ENCODE results near the gene POLR3E. TPM values are rescaled to one million over a fixed set of nuclear protein-coding genes. Genes with fewer than 3 reads are reported as not detected.

POLR3E gene
- total RNA-seq, 1 experiment from 2014 or later, result 70.9 TPM

DNA sequence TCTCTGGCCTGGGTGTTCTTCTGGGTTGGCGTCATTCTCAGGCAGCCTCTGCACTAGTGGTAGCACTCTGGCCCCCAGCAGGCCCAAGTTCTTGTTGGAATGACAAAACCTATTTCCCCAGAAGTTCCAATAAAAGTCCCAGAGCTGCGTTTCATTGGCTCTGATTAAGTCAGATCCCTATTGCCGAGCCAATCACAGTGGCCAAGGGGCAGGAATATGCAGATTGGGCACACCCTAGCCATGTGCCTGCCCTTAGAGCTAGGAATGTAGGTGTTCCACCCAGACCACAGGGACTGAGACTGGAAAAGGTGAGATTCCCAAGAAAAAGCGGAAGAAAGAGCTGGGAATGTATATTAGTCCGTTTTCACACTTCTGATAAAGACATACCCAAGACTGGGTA lies 44.9 kb upstream of the POLR3E start:
- H4K20me1 ChIP-seq (ENCODE audit: insufficient read depth), result no peaks in the 10 kb centered on the region
- no peak overlapping the region for H3K27ac ChIP-seq
- BruUV-seq (replicated peaks), result no TSS peak
- H3K9me2 ChIP-seq (ENCODE audit: insufficient read depth), result no peaks in the 10 kb centered on the region
- H3K4me1 ChIP-seq (replicated peaks; ENCODE audit: insufficient read depth), result no peaks in the 10 kb centered on the region
- H2AFZ ChIP-seq, result no peak overlapping the region
- ChIA-PET CTCF (no interaction called here), POLR2A (ENCODE audit: unreplicated experiment) (no interaction called here)
- no peak overlapping the region for H3K4me3 ChIP-seq
- no peaks in the 10 kb centered on the region for H3K79me2 ChIP-seq (ENCODE audit: low read depth)
- H3F3A ChIP-seq (ENCODE audit: insufficient read depth, low read depth), result no peaks in the 10 kb centered on the region
- H3K9me3 ChIP-seq (ENCODE audit: insufficient read depth, low read depth), result no peaks in the 10 kb centered on the region; the same call in 1 of the 2 replicates
- no peak for DNase-seq
- no peak overlapping the region for H3K4me2 ChIP-seq
- intact Hi-C loops (cut with micrococcal nuclease; ENCODE audit: unreplicated experiment), result no loop called here
- H3K27me3 ChIP-seq (ENCODE audit: insufficient read depth, low read depth), result no peaks in the 10 kb centered on the region
- TF ChIP-seq EZH2 (IDR thresholded peaks at IDR 0.05; ENCODE audit: low read depth), result no peak
- H3K36me3 ChIP-seq (ENCODE audit: low read depth), result peaks cover 8% of the 10 kb centered on the region

DNA sequence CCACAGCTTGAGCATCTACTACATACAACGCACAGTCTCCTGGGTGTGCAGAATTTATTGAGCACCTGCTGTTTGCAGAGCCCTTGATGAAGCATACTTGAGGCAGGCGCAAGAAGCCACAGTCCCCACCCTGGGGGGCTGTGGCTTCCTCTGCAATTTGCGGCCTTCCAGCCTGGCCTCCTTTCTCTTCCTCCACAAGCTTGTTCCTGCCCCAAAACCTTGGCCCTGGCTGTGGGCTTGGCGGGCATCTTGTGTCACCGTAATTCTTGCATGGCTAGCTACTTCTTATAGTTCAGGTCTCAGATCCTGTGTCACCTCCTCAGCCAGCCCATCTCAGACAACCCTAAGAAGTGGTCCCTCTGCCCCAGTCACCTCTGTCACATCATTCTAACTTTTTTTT lies 43.9 kb upstream of the POLR3E start:
- CTCF ChIA-PET, result no interaction called here
- Histone ChIP-seq H3K9me3 (ENCODE audit: insufficient read depth, low read depth) (no peaks in the 10 kb centered on the region; the same call in 1 of the 2 replicates), H3K27ac (no peak overlapping the region), H3K27me3 (ENCODE audit: insufficient read depth, low read depth) (no peaks in the 10 kb centered on the region), H2AFZ (no peak overlapping the region), H3K4me3 (no peak overlapping the region), H3K79me2 (ENCODE audit: low read depth) (no peaks in the 10 kb centered on the region), H3K4me2 (no peak overlapping the region), H4K20me1 (ENCODE audit: insufficient read depth) (no peaks in the 10 kb centered on the region), H3K36me3 (ENCODE audit: low read depth) (peaks cover 8% of the 10 kb centered on the region), H3K9me2 (ENCODE audit: insufficient read depth) (no peaks in the 10 kb centered on the region), H3K4me1 (replicated peaks; ENCODE audit: insufficient read depth) (no peaks in the 10 kb centered on the region), H3F3A (ENCODE audit: insufficient read depth, low read depth) (no peaks in the 10 kb centered on the region)
- DNase-seq, result no peak
- POLR2A ChIA-PET (ENCODE audit: unreplicated experiment), result interaction anchor here (0.6 kb wide), 1 partner anchor 12 kb away, joined by 5 read pairs; no protein-coding TSS in a partner anchor
- BruUV-seq (replicated peaks), result no TSS peak
- intact Hi-C loops (cut with micrococcal nuclease; ENCODE audit: unreplicated experiment), result no loop called here
- TF ChIP-seq EZH2 (IDR thresholded peaks at IDR 0.05; ENCODE audit: low read depth), result no peak
- TF ChIP-seq, protein P1, sequence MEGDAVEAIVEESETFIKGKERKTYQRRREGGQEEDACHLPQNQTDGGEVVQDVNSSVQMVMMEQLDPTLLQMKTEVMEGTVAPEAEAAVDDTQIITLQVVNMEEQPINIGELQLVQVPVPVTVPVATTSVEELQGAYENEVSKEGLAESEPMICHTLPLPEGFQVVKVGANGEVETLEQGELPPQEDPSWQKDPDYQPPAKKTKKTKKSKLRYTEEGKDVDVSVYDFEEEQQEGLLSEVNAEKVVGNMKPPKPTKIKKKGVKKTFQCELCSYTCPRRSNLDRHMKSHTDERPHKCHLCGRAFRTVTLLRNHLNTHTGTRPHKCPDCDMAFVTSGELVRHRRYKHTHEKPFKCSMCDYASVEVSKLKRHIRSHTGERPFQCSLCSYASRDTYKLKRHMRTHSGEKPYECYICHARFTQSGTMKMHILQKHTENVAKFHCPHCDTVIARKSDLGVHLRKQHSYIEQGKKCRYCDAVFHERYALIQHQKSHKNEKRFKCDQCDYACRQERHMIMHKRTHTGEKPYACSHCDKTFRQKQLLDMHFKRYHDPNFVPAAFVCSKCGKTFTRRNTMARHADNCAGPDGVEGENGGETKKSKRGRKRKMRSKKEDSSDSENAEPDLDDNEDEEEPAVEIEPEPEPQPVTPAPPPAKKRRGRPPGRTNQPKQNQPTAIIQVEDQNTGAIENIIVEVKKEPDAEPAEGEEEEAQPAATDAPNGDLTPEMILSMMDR (conservative IDR thresholded peaks at IDR 0.05), result no peak

- CTCF ChIA-PET, result no interaction called here
- POLR2A ChIA-PET (ENCODE audit: unreplicated experiment), result no interaction called here
- Histone ChIP-seq H4K20me1 (ENCODE audit: insufficient read depth) (no peaks in the 10 kb centered on the region), H3K9me2 (ENCODE audit: insufficient read depth) (no peaks in the 10 kb centered on the region), H3K4me1 (replicated peaks; ENCODE audit: insufficient read depth) (no peaks in the 10 kb centered on the region), H2AFZ (no peak overlapping the region), H3K79me2 (ENCODE audit: low read depth) (no peaks in the 10 kb centered on the region), H3K27me3 (ENCODE audit: insufficient read depth, low read depth) (no peaks in the 10 kb centered on the region), H3K36me3 (ENCODE audit: low read depth) (peaks cover 12% of the 10 kb centered on the region), H3K27ac (no peak overlapping the region), H3F3A (ENCODE audit: insufficient read depth, low read depth) (no peaks in the 10 kb centered on the region), H3K4me3 (no peak overlapping the region), H3K4me2 (no peak overlapping the region), H3K9me3 (ENCODE audit: insufficient read depth, low read depth) (no peaks in the 10 kb centered on the region; the same call in 1 of the 2 replicates)
- BruUV-seq (replicated peaks), result no TSS peak
- DNase-seq, result no peak
- TF ChIP-seq, protein P1 (conservative IDR thresholded peaks at IDR 0.05), result no peak
- intact Hi-C loops (cut with micrococcal nuclease; ENCODE audit: unreplicated experiment), result no loop called here
Measured at GRCh38 chr16:22255335-22255734, 41.9 kb upstream of the POLR3E start.

GRCh38 chr16:22257440-22257839 lies 39.8 kb upstream of the POLR3E start:
- Histone ChIP-seq H3K4me2 (no peak overlapping the region), H2AFZ (no peak overlapping the region), H3K36me3 (ENCODE audit: low read depth) (peaks cover 14% of the 10 kb centered on the region), H3K9me3 (ENCODE audit: insufficient read depth, low read depth) (no peaks in the 10 kb centered on the region; the same call in 1 of the 2 replicates), H3K27ac (no peak overlapping the region), H3F3A (ENCODE audit: insufficient read depth, low read depth) (no peaks in the 10 kb centered on the region), H3K9me2 (ENCODE audit: insufficient read depth) (no peaks in the 10 kb centered on the region), H3K79me2 (ENCODE audit: low read depth) (no peaks in the 10 kb centered on the region), H3K4me3 (no peak overlapping the region), H3K4me1 (replicated peaks; ENCODE audit: insufficient read depth) (no peaks in the 10 kb centered on the region), H3K27me3 (ENCODE audit: insufficient read depth, low read depth) (no peaks in the 10 kb centered on the region), H4K20me1 (ENCODE audit: insufficient read depth) (no peaks in the 10 kb centered on the region)
- TF ChIP-seq, protein P1 (conservative IDR thresholded peaks at IDR 0.05), result no peak
- TF ChIP-seq EZH2 (IDR thresholded peaks at IDR 0.05; ENCODE audit: low read depth), result no peak
- POLR2A ChIA-PET (ENCODE audit: unreplicated experiment), result no interaction called here
- CTCF ChIA-PET, result no interaction called here
- intact Hi-C loops (cut with micrococcal nuclease; ENCODE audit: unreplicated experiment), result no loop called here
- no TSS peak for BruUV-seq (replicated peaks)
- DNase-seq, result no peak
